ENCODE results near the gene DERL2. TPM values are rescaled to one million over a fixed set of nuclear protein-coding genes. Genes with fewer than 3 reads are reported as not detected.

The DERL2 gene
- total and polyA plus RNA-seq, 9 of the 15 experiments (the other 6 are each of a cell fraction or from before 2014, with no cell fraction given), result 11.5 to 105 (median 30.7) TPM

DNA sequence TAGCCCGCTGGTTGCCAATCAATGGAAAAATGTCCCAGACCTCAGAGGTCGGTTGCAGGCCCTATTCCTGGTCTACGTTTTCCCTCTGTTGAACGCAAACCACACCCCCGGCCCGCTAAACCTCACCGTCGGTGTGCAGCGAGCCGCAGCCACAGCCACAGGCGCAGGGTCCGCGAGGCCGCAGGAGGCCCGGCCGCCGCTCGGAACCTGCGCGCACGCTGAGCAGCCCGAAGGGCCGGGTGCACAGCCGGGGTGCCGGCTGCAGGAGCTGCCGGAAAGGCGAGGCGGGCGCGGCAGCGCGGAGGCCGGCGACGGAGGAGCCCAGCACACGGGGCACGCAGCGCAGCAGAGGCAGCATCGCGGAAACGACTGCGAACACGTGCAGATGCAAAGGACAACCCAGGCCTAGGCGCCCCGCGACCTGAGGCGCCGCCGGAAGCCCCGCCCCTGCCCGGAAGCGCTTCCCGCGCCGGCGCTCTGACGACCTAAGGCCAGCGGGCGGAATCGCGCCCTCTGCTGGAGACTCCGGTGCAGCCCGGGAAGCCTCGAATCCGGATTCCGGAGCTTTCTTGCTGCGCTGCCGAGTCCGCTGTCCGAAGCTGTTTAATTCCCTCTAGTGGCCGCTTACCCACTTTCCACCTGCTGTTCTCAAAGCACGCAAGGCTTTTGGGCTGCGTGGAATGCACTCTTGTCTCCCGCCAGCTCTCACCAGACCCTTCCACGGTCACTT, 47.1 kb downstream of the DERL2 start, which contains the start of gene C1QBP (continued):
- TF ChIP-seq, protein P1, sequence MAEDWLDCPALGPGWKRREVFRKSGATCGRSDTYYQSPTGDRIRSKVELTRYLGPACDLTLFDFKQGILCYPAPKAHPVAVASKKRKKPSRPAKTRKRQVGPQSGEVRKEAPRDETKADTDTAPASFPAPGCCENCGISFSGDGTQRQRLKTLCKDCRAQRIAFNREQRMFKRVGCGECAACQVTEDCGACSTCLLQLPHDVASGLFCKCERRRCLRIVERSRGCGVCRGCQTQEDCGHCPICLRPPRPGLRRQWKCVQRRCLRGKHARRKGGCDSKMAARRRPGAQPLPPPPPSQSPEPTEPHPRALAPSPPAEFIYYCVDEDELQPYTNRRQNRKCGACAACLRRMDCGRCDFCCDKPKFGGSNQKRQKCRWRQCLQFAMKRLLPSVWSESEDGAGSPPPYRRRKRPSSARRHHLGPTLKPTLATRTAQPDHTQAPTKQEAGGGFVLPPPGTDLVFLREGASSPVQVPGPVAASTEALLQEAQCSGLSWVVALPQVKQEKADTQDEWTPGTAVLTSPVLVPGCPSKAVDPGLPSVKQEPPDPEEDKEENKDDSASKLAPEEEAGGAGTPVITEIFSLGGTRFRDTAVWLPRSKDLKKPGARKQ (CRISPR knock-in tag; IDR thresholded peaks at IDR 0.05), result no peak
- TF ChIP-seq RB1 (IDR thresholded peaks at IDR 0.05; ENCODE audit: low read depth) (peak; percentile 73), FOXK1 (CRISPR knock-in tag; IDR thresholded peaks at IDR 0.05; ENCODE audit: borderline replicate concordance) (no peak), JUN (IDR thresholded peaks at IDR 0.05; ENCODE audit: borderline replicate concordance, low read depth, low read length) (peak; percentile 50; the same call in 1 of the 2 replicates), JUN (CRISPR knock-in tag; IDR thresholded peaks at IDR 0.05; ENCODE audit: borderline replicate concordance) (no peak), NCOA6 (IDR thresholded peaks at IDR 0.05) (no peak), KLF16 (IDR thresholded peaks at IDR 0.05) (peak; percentile 50; the same call in 1 of the 2 replicates), JUND (IDR thresholded peaks at IDR 0.05; ENCODE audit: borderline replicate concordance, low read depth, low read length) (0 out of 2 replicates have a peak, but pooled peaks have one; percentile 34), JUND (tag; IDR thresholded peaks at IDR 0.05; ENCODE audit: borderline replicate concordance, low read depth, low read length) (no peak), ETV5 (CRISPR knock-in tag; IDR thresholded peaks at IDR 0.05; ENCODE audit: low read depth) (peak; percentile 85), RHOXF2B (CRISPR knock-in tag; conservative IDR thresholded peaks at IDR 0.05) (no peak)
- TF ChIP-seq, protein P2, sequence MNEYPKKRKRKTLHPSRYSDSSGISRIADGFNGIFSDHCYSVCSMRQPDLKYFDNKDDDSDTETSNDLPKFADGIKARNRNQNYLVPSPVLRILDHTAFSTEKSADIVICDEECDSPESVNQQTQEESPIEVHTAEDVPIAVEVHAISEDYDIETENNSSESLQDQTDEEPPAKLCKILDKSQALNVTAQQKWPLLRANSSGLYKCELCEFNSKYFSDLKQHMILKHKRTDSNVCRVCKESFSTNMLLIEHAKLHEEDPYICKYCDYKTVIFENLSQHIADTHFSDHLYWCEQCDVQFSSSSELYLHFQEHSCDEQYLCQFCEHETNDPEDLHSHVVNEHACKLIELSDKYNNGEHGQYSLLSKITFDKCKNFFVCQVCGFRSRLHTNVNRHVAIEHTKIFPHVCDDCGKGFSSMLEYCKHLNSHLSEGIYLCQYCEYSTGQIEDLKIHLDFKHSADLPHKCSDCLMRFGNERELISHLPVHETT (CRISPR knock-in tag; conservative IDR thresholded peaks at IDR 0.05 in 1 of 2, IDR thresholded peaks at IDR 0.05 in 1 of 2), result no peak
- TF ChIP-seq, protein P3, sequence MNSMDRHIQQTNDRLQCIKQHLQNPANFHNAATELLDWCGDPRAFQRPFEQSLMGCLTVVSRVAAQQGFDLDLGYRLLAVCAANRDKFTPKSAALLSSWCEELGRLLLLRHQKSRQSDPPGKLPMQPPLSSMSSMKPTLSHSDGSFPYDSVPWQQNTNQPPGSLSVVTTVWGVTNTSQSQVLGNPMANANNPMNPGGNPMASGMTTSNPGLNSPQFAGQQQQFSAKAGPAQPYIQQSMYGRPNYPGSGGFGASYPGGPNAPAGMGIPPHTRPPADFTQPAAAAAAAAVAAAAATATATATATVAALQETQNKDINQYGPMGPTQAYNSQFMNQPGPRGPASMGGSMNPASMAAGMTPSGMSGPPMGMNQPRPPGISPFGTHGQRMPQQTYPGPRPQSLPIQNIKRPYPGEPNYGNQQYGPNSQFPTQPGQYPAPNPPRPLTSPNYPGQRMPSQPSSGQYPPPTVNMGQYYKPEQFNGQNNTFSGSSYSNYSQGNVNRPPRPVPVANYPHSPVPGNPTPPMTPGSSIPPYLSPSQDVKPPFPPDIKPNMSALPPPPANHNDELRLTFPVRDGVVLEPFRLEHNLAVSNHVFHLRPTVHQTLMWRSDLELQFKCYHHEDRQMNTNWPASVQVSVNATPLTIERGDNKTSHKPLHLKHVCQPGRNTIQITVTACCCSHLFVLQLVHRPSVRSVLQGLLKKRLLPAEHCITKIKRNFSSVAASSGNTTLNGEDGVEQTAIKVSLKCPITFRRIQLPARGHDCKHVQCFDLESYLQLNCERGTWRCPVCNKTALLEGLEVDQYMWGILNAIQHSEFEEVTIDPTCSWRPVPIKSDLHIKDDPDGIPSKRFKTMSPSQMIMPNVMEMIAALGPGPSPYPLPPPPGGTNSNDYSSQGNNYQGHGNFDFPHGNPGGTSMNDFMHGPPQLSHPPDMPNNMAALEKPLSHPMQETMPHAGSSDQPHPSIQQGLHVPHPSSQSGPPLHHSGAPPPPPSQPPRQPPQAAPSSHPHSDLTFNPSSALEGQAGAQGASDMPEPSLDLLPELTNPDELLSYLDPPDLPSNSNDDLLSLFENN (IDR thresholded peaks at IDR 0.05; ENCODE audit: low read depth in 2 of 2, low read length in 2 of 2), result peak in 1 of 2 experiments; percentile 34; a peak in 1 of 4 replicates
- TF ChIP-seq, protein P4, sequence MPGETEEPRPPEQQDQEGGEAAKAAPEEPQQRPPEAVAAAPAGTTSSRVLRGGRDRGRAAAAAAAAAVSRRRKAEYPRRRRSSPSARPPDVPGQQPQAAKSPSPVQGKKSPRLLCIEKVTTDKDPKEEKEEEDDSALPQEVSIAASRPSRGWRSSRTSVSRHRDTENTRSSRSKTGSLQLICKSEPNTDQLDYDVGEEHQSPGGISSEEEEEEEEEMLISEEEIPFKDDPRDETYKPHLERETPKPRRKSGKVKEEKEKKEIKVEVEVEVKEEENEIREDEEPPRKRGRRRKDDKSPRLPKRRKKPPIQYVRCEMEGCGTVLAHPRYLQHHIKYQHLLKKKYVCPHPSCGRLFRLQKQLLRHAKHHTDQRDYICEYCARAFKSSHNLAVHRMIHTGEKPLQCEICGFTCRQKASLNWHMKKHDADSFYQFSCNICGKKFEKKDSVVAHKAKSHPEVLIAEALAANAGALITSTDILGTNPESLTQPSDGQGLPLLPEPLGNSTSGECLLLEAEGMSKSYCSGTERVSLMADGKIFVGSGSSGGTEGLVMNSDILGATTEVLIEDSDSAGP (CRISPR knock-in tag; IDR thresholded peaks at IDR 0.05), result no peak
- TF ChIP-seq, protein P5, sequence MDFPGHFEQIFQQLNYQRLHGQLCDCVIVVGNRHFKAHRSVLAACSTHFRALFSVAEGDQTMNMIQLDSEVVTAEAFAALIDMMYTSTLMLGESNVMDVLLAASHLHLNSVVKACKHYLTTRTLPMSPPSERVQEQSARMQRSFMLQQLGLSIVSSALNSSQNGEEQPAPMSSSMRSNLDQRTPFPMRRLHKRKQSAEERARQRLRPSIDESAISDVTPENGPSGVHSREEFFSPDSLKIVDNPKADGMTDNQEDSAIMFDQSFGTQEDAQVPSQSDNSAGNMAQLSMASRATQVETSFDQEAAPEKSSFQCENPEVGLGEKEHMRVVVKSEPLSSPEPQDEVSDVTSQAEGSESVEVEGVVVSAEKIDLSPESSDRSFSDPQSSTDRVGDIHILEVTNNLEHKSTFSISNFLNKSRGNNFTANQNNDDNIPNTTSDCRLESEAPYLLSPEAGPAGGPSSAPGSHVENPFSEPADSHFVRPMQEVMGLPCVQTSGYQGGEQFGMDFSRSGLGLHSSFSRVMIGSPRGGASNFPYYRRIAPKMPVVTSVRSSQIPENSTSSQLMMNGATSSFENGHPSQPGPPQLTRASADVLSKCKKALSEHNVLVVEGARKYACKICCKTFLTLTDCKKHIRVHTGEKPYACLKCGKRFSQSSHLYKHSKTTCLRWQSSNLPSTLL (IDR thresholded peaks at IDR 0.05), result no peak
